ENCODE measurements around the gene RAB5A. TPM values are rescaled to one million over a fixed set of nuclear protein-coding genes. Genes with fewer than 3 reads are reported as not detected.
"Not testable (repeated sequence)": the region's sequence is repeated elsewhere in the genome, so short reads cannot be mapped to it uniquely, and the experiment has no call there.

Gene RAB5A
- total RNA-seq, 2 experiments from 2014 or later: 43.5 to 48.0 TPM

DNA sequence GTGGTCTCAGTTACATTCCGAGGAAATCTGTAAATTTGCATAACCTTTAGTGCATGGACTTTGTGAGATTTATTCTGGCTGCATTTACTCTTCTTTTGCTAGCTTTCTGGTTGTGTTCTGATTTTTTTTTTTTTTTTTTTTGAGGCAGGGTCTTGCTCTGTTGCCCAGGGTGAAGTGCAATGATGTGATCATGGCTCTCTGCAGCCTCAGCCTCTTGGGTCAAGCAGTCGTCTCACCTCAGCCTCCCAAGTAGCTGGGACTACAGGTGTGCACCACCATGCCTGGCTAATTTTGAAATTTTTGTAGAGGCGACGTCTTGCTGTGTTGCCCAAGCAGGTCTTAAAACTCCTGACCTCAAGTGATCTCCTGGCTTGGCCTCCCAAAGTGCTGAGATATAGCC is 12.6 kb downstream of the RAB5A start:
- Mint-ChIP-seq H3K4me1 (peaks cover 37% of the 10 kb centered on the region), H3K4me3 (no peak overlapping the region), H3K27ac (no peak overlapping the region), H3K9me3 (no peaks in the 10 kb centered on the region), H3K36me3 (ENCODE audit: low read depth) (peaks cover 40% of the 10 kb centered on the region), H3K27me3 (no peaks in the 10 kb centered on the region)
- DNase-seq: no peak
- ChIA-PET POLR2A (no interaction called here), CTCF (no interaction called here)

DNA sequence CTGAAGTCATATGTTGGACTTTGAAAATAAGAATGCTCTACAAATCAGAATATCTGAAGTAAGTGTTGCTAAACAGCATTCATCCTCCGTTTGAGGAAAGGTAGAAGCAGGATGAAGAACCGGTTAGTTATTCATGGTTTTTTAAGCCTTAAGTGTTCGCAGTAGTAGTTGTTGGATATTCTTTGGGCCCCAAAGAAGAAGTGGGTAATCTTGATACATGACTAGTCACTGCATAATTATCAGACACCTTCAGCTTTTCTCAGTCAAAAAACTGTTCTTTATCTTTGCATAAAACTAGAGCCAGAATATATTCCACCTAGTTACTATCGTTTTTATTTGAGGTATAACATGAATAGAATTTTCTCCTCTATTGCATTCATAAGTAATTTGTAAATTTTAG is 13.8 kb downstream of the RAB5A start:
- ChIA-PET CTCF (no interaction called here), POLR2A (no interaction called here)
- no peak overlapping the region for H3K4me3 Mint-ChIP-seq
- H3K9me3 Mint-ChIP-seq: no peaks in the 10 kb centered on the region
- H3K27ac Mint-ChIP-seq: no peak overlapping the region
- H3K4me1 Mint-ChIP-seq: peaks cover 31% of the 10 kb centered on the region
- peaks cover 32% of the 10 kb centered on the region for H3K36me3 Mint-ChIP-seq (ENCODE audit: low read depth)
- H3K27me3 Mint-ChIP-seq: no peaks in the 10 kb centered on the region
- DNase-seq: no peak

DNA sequence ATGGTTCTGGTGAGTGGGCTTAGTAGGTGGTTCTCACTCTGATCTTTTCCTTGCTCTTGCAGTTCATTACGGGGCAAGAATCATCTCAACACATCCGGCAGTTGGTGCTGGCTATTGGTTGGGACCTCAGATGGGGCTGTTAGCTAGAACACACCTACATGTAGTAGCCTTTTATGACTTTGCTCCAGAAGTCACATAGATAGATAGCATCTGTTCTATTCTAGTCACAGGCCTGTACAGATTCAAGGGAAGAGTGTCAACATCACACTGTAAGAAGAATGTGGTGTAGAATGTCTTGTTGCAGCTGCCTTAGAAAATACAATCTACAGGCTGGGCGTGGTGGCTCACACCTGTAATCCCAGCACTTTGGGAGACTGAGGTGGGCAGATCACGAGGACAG is 15.1 kb downstream of the RAB5A start:
- Mint-ChIP-seq H3K4me3 (no peak overlapping the region), H3K27me3 (no peaks in the 10 kb centered on the region), H3K4me1 (peaks cover 27% of the 10 kb centered on the region), H3K9me3 (no peaks in the 10 kb centered on the region), H3K36me3 (ENCODE audit: low read depth) (peaks cover 35% of the 10 kb centered on the region), H3K27ac (no peak overlapping the region)
- ChIA-PET POLR2A (no interaction called here), CTCF (no interaction called here)
- no peak for DNase-seq

DNA sequence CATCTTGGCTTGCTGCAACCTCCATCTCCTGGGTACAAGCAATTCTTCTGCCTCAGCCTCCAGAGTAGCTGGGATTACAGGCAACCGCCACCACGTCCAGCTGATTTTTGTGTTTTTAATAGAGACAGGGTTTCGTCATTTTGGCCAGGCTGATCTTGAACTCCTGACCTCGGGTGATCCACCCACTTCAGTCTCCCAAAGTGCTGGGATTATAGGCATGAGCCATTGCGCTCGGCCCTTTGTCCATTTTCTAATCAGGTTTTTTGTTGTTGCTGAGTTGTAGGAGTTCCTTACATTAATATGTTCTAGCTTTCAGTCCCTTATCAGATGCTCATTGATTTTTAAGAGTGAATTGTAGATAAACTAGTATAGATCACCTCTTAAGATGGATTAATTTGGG is 20.3 kb downstream of the RAB5A start:
- H3K9me3 Mint-ChIP-seq: no peaks in the 10 kb centered on the region
- no peaks in the 10 kb centered on the region for H3K27me3 Mint-ChIP-seq
- POLR2A ChIA-PET: no interaction called here
- no peak for DNase-seq
- CTCF ChIA-PET: interaction anchor here (0.6 kb wide), 1 partner anchor 662 kb away, joined by 3 read pairs; no protein-coding TSS in a partner anchor
- H3K36me3 Mint-ChIP-seq (ENCODE audit: low read depth): peaks cover 31% of the 10 kb centered on the region
- no peak overlapping the region for H3K27ac Mint-ChIP-seq
- peaks cover 13% of the 10 kb centered on the region for H3K4me1 Mint-ChIP-seq
- no peak overlapping the region for H3K4me3 Mint-ChIP-seq

DNA sequence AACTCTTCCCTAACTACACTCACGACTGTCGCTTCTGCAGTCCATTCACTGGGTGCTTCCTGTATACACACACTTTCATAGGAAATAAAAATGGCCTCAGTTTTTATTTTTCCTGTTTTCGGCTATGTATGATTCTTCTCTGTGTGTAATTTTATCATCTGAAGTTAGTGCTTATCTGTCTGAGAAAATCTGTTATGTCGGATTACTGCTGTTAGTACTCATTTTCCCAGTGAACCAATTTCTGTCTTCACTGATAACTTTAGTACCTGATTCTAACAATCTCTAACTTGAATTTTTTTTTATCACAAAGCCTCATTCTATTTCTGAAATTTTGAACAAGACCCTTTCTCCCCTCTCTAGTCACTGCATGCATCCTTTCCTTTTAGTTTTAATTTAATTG is 20.9 kb downstream of the RAB5A start:
- Mint-ChIP-seq H3K27me3 (no peaks in the 10 kb centered on the region), H3K36me3 (ENCODE audit: low read depth) (peaks cover 29% of the 10 kb centered on the region), H3K4me3 (no peak overlapping the region), H3K9me3 (no peaks in the 10 kb centered on the region), H3K4me1 (peaks cover 19% of the 10 kb centered on the region), H3K27ac (no peak overlapping the region)
- DNase-seq: no peak
- POLR2A ChIA-PET: no interaction called here
- CTCF ChIA-PET: no interaction called here

DNA sequence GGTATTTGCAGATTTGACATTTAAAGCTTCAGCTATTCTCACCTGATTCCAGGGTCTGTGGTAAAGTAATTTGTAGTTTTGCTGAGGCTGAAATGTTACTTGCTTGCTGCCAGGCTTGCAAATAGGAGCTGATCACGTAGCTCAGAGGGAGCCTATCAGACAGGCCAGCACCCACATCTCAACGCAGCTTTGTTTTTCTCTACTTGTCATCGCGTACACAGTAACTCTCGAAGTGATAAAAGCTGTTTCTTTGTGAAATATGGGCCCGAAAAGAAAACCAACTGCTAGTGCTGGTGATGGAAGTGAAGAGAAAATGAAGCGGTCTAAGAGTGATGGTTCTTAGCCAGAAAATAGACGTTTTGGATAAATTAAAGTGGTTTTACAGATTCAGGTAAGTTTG is 23.4 kb downstream of the RAB5A start:
- H3K4me1 Mint-ChIP-seq: peaks cover 19% of the 10 kb centered on the region
- CTCF ChIA-PET: interaction anchor here (1.6 kb wide), 1 partner anchor 21 kb away, joined by 3 read pairs; no protein-coding TSS in a partner anchor
- H3K27me3 Mint-ChIP-seq: no peaks in the 10 kb centered on the region
- H3K27ac Mint-ChIP-seq: no peak overlapping the region
- no peak for DNase-seq
- H3K36me3 Mint-ChIP-seq (ENCODE audit: low read depth): peaks cover 36% of the 10 kb centered on the region
- H3K9me3 Mint-ChIP-seq: no peaks in the 10 kb centered on the region
- no peak overlapping the region for H3K4me3 Mint-ChIP-seq
- POLR2A ChIA-PET: no interaction called here

DNA sequence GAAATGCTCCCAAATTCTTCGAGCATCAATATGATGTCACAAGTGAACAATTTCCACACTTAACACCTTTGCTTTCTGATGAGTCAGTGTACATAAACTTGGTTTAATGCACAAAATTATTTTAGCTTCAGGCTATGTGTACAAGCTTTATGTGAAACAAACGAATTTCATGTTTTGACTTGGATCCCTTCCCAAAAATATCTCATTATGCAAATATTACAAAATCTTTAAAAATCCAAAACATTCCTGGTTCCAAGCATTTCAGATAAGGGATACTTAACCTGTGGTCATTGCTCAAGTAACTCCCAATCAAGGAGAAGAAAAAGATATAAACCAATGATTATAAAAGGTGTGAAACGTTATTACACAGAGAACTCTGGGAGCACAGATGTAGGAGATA is 25.2 kb downstream of the RAB5A start:
- Mint-ChIP-seq H3K27me3 (no peaks in the 10 kb centered on the region), H3K36me3 (ENCODE audit: low read depth) (peaks cover 38% of the 10 kb centered on the region), H3K4me3 (no peak overlapping the region), H3K27ac (no peak overlapping the region), H3K9me3 (no peaks in the 10 kb centered on the region), H3K4me1 (peaks cover 17% of the 10 kb centered on the region)
- no peak for DNase-seq
- ChIA-PET CTCF (interaction anchor here (0.6 to 1.6 kb wide), 2 partner anchors 23 to 48 kb away, joined by 3 read pairs; no protein-coding TSS in a partner anchor), POLR2A (no interaction called here)

DNA sequence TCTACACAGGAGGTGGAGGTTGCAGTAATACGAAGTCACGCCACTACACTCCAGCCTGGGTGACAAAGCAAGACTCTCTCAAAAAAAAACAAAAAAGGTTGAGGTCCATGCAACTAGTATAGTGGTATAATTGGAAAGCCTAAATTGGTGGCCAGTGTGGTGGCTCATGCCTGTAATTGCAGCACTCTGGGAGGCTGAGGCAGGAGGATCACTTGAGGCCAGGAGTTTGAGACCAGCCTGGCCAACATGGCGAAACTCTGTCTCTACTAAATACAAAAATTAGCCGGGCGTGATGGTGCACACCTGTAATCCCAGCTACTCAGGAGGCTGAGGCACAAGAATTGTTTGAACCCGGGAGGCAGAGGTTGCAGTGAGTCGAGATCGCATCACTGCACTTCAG is 42.0 kb downstream of the RAB5A start:
- DNase-seq, POLR2A ChIA-PET, H3K27ac Mint-ChIP-seq, H3K4me3 Mint-ChIP-seq, H3K4me1 Mint-ChIP-seq, H3K27me3 Mint-ChIP-seq, H3K9me3 Mint-ChIP-seq: not testable (repeated sequence)
- peaks cover 16% of the 10 kb centered on the region for H3K36me3 Mint-ChIP-seq (ENCODE audit: low read depth)
- CTCF ChIA-PET: interaction anchor here (1.3 kb wide), 1 partner anchor 61 kb away, joined by 4 read pairs; no protein-coding TSS in a partner anchor

DNA sequence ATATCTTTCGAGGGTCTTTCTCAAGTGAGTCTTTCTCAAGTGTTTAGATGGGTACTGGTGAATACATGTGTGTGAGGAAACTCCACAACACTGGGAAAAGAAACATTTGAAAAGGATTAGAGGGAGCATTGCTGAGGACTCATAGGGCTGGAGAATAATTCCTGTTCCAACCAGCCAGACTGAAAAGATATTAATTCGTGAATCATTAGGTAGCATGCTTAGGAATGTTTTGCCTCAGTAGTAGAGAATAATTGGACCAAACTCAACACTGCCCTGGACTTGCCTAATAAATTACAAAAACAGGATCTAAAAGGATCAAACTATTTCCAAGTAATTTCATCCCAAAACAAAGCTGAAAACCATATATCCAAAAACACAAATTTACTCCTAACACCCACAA is 47.9 kb downstream of the RAB5A start:
- DNase-seq: no peak
- POLR2A ChIA-PET: no interaction called here
- H3K27me3 Mint-ChIP-seq: no peaks in the 10 kb centered on the region
- H3K4me3 Mint-ChIP-seq: no peak overlapping the region
- no peaks in the 10 kb centered on the region for H3K9me3 Mint-ChIP-seq
- peaks cover 3% of the 10 kb centered on the region for H3K36me3 Mint-ChIP-seq (ENCODE audit: low read depth)
- H3K4me1 Mint-ChIP-seq: no peaks in the 10 kb centered on the region
- CTCF ChIA-PET: no interaction called here
- H3K27ac Mint-ChIP-seq: no peak overlapping the region

DNA sequence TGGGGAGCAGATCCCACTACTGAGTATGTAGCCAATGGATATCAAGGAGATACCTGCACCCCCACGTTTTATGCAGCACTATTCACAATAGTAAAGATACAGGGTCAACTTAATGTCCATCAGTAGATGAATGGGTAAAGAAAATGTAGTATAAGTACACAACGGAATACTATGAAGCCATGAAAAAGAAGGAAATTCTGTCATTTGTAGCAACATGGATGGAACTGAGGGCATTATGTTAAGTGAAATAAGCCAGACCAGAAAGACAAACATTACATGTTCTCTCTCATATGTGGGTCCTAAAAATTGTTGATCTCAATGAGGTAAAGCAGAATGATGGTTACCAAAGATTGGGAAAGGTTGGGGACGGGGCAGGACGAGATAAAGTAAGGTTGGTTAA is 50.6 kb downstream of the RAB5A start:
- Mint-ChIP-seq H3K36me3 (ENCODE audit: low read depth) (no peaks in the 10 kb centered on the region), H3K4me3 (no peak overlapping the region), H3K4me1 (no peaks in the 10 kb centered on the region), H3K27ac (no peak overlapping the region), H3K9me3 (no peaks in the 10 kb centered on the region), H3K27me3 (no peaks in the 10 kb centered on the region)
- POLR2A ChIA-PET: no interaction called here
- CTCF ChIA-PET: no interaction called here
- DNase-seq: no peak

DNA sequence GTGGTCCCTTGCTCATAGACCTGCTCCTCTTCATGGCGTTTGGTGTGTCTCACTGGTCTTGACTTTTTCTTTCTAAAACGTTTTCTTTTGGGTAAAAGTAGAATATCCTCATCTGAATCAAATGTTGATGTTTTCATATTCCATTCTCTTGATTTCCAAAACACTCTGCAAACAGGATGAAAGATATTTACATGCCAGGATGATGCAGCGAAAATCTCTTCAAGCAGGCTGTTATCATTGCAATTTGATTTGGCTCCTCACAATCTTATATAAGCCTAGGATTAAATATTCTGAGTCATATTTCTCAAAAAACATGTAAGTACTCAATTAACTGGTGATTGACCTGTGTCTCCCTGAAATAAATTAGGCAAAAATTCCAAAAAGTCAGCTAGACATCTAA is 55.0 kb downstream of the RAB5A start:
- H3K27ac Mint-ChIP-seq: no peak overlapping the region
- no peaks in the 10 kb centered on the region for H3K4me1 Mint-ChIP-seq
- no peaks in the 10 kb centered on the region for H3K27me3 Mint-ChIP-seq
- CTCF ChIA-PET: interaction anchor here (1.2 kb wide), 1 partner anchor 9 kb away, joined by 3 read pairs; no protein-coding TSS in a partner anchor
- no peaks in the 10 kb centered on the region for H3K9me3 Mint-ChIP-seq
- POLR2A ChIA-PET: no interaction called here
- no peaks in the 10 kb centered on the region for H3K36me3 Mint-ChIP-seq (ENCODE audit: low read depth)
- H3K4me3 Mint-ChIP-seq: no peak overlapping the region
- DNase-seq: no peak

DNA sequence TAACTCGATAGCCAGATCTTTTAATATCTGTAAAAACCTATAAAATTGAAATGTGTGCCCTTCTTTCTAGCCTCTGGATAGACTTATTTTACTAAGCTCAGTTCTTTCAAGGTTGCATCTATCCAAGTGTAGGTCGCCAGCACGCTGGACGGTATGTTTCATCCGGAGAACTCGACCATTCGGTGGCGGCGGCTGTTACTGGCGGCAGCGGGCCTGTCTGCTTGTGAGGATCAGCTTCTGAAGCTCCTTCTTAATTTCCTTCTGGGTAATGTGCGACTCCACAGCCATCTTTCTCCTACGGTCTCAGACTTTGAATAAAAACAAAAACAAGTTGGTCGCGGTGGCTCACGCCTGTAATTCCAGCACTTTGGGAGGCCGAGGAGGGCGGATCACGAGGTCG is 61.1 kb downstream of the RAB5A start:
- Mint-ChIP-seq H3K4me1 (no peaks in the 10 kb centered on the region), H3K9me3 (no peaks in the 10 kb centered on the region), H3K27ac (no peak overlapping the region), H3K36me3 (ENCODE audit: low read depth) (no peaks in the 10 kb centered on the region), H3K27me3 (no peaks in the 10 kb centered on the region), H3K4me3 (no peak overlapping the region)
- ChIA-PET POLR2A (no interaction called here), CTCF (interaction anchor here (0.7 kb wide), 1 partner anchor 11 kb away, joined by 3 read pairs; no protein-coding TSS in a partner anchor)
- DNase-seq: no peak

DNA sequence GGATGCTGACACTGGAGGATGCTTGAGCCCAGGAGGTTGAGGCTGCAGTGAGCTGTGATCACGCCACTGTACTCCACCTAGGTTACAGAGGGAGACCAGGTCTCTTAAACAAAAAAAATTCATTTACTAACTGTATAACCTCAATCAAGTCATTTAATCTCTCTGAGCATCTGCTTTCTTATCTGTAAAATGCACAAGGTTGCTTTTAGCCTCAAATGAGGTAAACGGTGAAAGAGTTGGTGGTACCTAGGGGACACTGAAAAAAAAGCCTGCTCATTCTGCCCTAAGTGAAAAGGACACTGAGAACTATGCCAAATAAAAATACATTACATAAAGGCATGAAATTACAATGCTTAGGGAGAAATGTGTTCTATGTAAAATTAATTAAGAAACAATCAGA is 61.7 kb downstream of the RAB5A start:
- no peaks in the 10 kb centered on the region for H3K27me3 Mint-ChIP-seq
- DNase-seq: no peak
- H3K4me1 Mint-ChIP-seq: no peaks in the 10 kb centered on the region
- POLR2A ChIA-PET: interaction anchor here (0.6 kb wide), 1 partner anchor 15 kb away, joined by 3 read pairs; no protein-coding TSS in a partner anchor
- no peaks in the 10 kb centered on the region for H3K36me3 Mint-ChIP-seq (ENCODE audit: low read depth)
- no peak overlapping the region for H3K4me3 Mint-ChIP-seq
- H3K9me3 Mint-ChIP-seq: no peaks in the 10 kb centered on the region
- CTCF ChIA-PET: interaction anchor here (0.7 kb wide), 1 partner anchor 10 kb away, joined by 3 read pairs; no protein-coding TSS in a partner anchor
- H3K27ac Mint-ChIP-seq: no peak overlapping the region

DNA sequence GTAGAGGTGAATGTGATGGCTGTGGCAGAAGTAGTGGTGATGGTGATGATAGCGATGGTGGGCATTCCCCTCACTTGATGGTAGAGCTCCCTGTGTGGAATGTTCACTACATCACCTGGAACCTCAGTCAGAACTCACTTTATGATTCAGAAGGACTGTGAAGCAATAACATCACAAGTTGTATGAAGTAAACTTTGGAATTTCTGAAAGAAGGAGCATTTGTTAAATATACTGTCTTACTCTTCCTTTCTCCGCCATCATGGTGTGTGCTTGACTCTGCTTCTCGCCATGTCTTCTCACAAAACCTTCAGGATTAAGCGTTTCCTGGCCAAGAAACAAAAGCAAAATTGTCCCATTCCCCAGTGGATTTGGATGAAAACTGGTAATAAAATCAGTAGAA is 65.3 kb downstream of the RAB5A start, which contains the start of gene PP2D1:
Gene PP2D1, minus strand, starts transcription at position 101 of the 400 bp plus-strand sequence. CDS start 192 bp downstream, outside the sequence.
- no peak for DNase-seq
- Mint-ChIP-seq H3K27me3 (no peaks in the 10 kb centered on the region), H3K9me3 (no peaks in the 10 kb centered on the region), H3K27ac (no peak within 1 kb of the TSS), H3K36me3 (ENCODE audit: low read depth) (no peaks in the 10 kb centered on the region), H3K4me1 (no peaks in the 10 kb centered on the region), H3K4me3 (no peak within 1 kb of the TSS)
- CTCF ChIA-PET: no interaction called here
- POLR2A ChIA-PET: no interaction called here

All from activated CD4-positive, alpha-beta T cell treated with anti-CD3 and anti-CD28 coated beads, Interleukin-2, amount 10 ng/mL, durations not matched to agents 7 days and 5 days (primary cell).